Endothelial cell of umbilical vein (primary cell): ENCODE results near the gene HHIPL2. TPM values are rescaled to one million over a fixed set of nuclear protein-coding genes. Genes with fewer than 3 reads are reported as not detected.

Experiments
- BruUV-seq: library from RNA; stranded (reverse); fragments of 400-500 nt; replicated peaks from 2 replicates; lab custom pipeline; 2021; lab: Mats Ljungman, UMichigan
- CTCF ChIA-PET: fragments of 300-600, 350-600 bp; sonication (Branson Sonifier 250); formaldehyde crosslinking; loops from one replicate; lab custom pipeline; 2021; ENCODE audit warnings: antibody characterized with exemption, inconsistent platforms; lab: Charles Lee
- POLR2A ChIA-PET: fragments of 300-600, 350-600 bp; sonication (Branson Sonifier 250); formaldehyde crosslinking; loops from one replicate; lab custom pipeline; 2021; ENCODE audit warnings: antibody characterized with exemption, inconsistent platforms; lab: Charles Lee
- DNase-seq: peaks from one replicate; pipeline ENCODE4 v3.0.0-alpha.2; 2011; ENCODE audit warnings: low read depth, low spot score
- FAIRE-seq: peaks from 2 replicates; lab custom pipeline; 2011; peaks lifted over from hg19 to GRCh38; lab: Jason Lieb, UNC
- H2AFZ ChIP-seq: 2 replicates; pipeline ENCODE4 v1.6.0; 2012; ENCODE audit warnings: low read depth, low read length, control low read depth, inconsistent platforms
- H3K27ac ChIP-seq: 2 replicates; pipeline ENCODE4 v1.5.1; 2011; ENCODE audit warnings: low read depth, mild to moderate bottlenecking, control low read depth, low read length, moderate library complexity; ENCODE audit not compliant: insufficient read depth
- H3K27me3 ChIP-seq, 2 experiments: 2 replicates each; pipeline versions ENCODE4 v1.6.0 to v1.6.1; 2011; ENCODE audit warnings: low read length in 2 of 2, mixed read lengths in 1 of 2; ENCODE audit not compliant: control insufficient read depth in 2 of 2, insufficient read depth in 2 of 2
- H3K36me3 ChIP-seq, 2 experiments: 2 replicates in 1 of 2; 3 replicates in 1 of 2; pipeline ENCODE4 v1.5.1; 2011; ENCODE audit warnings: low read length in 2 of 2, mild to moderate bottlenecking in 1 of 2, moderate library complexity in 1 of 2; ENCODE audit not compliant: control insufficient read depth in 2 of 2, insufficient read depth in 2 of 2; ENCODE audit errors: extremely low read depth in 1 of 2
- H3K4me1 ChIP-seq: 3 replicates; pipeline ENCODE4 v1.5.1; 2011; ENCODE audit warnings: mild to moderate bottlenecking, low read length; ENCODE audit not compliant: control insufficient read depth, insufficient read depth; ENCODE audit errors: extremely low read depth
- H3K4me2 ChIP-seq: 2 replicates; pipeline ENCODE4 v1.6.1; 2011; ENCODE audit warnings: low read length, control low read depth, mixed read lengths; ENCODE audit not compliant: insufficient read depth
- H3K4me3 ChIP-seq, 3 experiments: fragments of 200-600 bp in 1 of 3; sonication (generic), shearing (Covaris generic) in 1 of 3; replicated peaks in 1 of 3; 2 replicates each; pipeline ENCODE4 v1.5.1; 2011 to 2016; ENCODE audit warnings: control low read depth in 3 of 3, low read length in 3 of 3, mild to moderate bottlenecking in 2 of 3, inconsistent platforms in 1 of 3, low read depth in 1 of 3, moderate library complexity in 1 of 3; ENCODE audit not compliant: insufficient read depth in 1 of 3
- H3K79me2 ChIP-seq: 2 replicates; pipeline ENCODE4 v1.6.0; 2012; ENCODE audit warnings: low read length, inconsistent platforms; ENCODE audit not compliant: control insufficient read depth, insufficient read depth
- H3K9ac ChIP-seq: replicated peaks from 2 replicates; pipeline ENCODE3; 2011; ENCODE audit warnings: low read length, control low read depth; ENCODE audit not compliant: insufficient read depth; ENCODE audit errors: extremely low read depth
- H3K9me1 ChIP-seq: replicated peaks from 3 replicates; pipeline ENCODE4 v1.6.0; 2011; ENCODE audit warnings: mild to moderate bottlenecking, low read length; ENCODE audit not compliant: control insufficient read depth, insufficient read depth; ENCODE audit errors: extremely low read depth
- H3K9me3 ChIP-seq: replicated peaks from 2 replicates; pipeline ENCODE4 v1.5.1; 2012; ENCODE audit warnings: low read length, inconsistent platforms; ENCODE audit not compliant: control insufficient read depth, insufficient read depth
- H4K20me1 ChIP-seq: replicated peaks from 2 replicates; pipeline ENCODE3; 2011; ENCODE audit warnings: mild to moderate bottlenecking, low read length; ENCODE audit not compliant: control insufficient read depth, insufficient read depth; ENCODE audit errors: extremely low read depth
- EZH2 ChIP-seq: IDR thresholded peaks from 2 replicates; pipeline ENCODE4 v1.6.1; 2012; ENCODE audit warnings: borderline replicate concordance, low read depth, mild to moderate bottlenecking, moderate library complexity, low read length, inconsistent platforms; ENCODE audit not compliant: severe bottlenecking
- FOS ChIP-seq: IDR thresholded peaks from 2 replicates; pipeline ENCODE4 v1.6.1; 2011; ENCODE audit warnings: mild to moderate bottlenecking, low read length, moderate library complexity, borderline replicate concordance; ENCODE audit not compliant: insufficient read depth
- GATA2 ChIP-seq: IDR thresholded peaks from 2 replicates; pipeline ENCODE4 v1.7.0; 2011; ENCODE audit warnings: low read depth, mild to moderate bottlenecking, moderate library complexity, mixed read lengths, low read length; ENCODE audit not compliant: insufficient read length, insufficient read depth
- JUN ChIP-seq: IDR thresholded peaks from 2 replicates; pipeline ENCODE4 v1.6.1; 2011; ENCODE audit warnings: borderline replicate concordance, low read depth; ENCODE audit not compliant: insufficient read length, insufficient read depth
- MYC ChIP-seq: IDR thresholded peaks from one replicate; pipeline ENCODE4 v1.6.1; 2011; ENCODE audit warnings: mild to moderate bottlenecking, low read depth, low read length
- POLR2A ChIP-seq: IDR thresholded peaks from 2 replicates; pipeline ENCODE4 v1.6.1; 2012; ENCODE audit warnings: low read depth, mild to moderate bottlenecking, control low read depth, low read length
- POLR2AphosphoS5 ChIP-seq: IDR thresholded peaks from 2 replicates; pipeline ENCODE4 v1.6.1; 2012; ENCODE audit warnings: low read depth, mild to moderate bottlenecking, control low read depth, low read length, moderate library complexity; ENCODE audit not compliant: insufficient read depth
- dilution Hi-C: fragments of 300-500 bp; cut with MboI; formaldehyde crosslinking; loops from one replicate; pipeline ENCODE4 v1.15.0; 2019; ENCODE audit warnings: low sequenced_read_pairs; ENCODE audit not compliant: extremely low pct_ligation_motif_present
- intact Hi-C: fragments of 100-400 bp; cut with micrococcal nuclease; formaldehyde crosslinking; loops from one replicate; pipeline ENCODE4 v1.10.0; 2022
- polyA plus RNA-seq, 4 experiments: library from polyadenylated mRNA; depleted of rRNA in 3 of 4; stranded (reverse) in 3 of 4; unstranded in 1 of 4; fragments of >200 nt; gene quantifications; 2 replicates each; pipeline versions ENCODE4 v1.2.1 to v1.2.3, GENCODE V29; 2011 to 2012; ENCODE audit warnings: missing spikeins in 1 of 4
- total RNA-seq: library from RNA; stranded (reverse); gene quantifications from 2 replicates; pipeline ENCODE4 v1.2.3, GENCODE V29; 2021
- TF ChIP-seq, protein P1 (sequence below): IDR thresholded peaks from 2 replicates; pipeline ENCODE4 v1.6.1; 2011; ENCODE audit not compliant: insufficient read depth, insufficient read length
- TF ChIP-seq, protein P2 (sequence below), 2 donors: IDR thresholded peaks; 1 replicate in 1 of 2; 2 replicates in 1 of 2; pipeline ENCODE4 v1.5.1; 2011; ENCODE audit warnings: low read length in 2 of 2, mild to moderate bottlenecking in 2 of 2, moderate library complexity in 2 of 2, control low read depth in 1 of 2, inconsistent platforms in 1 of 2, low read depth in 1 of 2; ENCODE audit not compliant: insufficient read depth in 1 of 2; ENCODE audit errors: extremely low read depth in 1 of 2

Gene HHIPL2
- total and polyA plus RNA-seq, 2 donors (not counting 3 experiments of a cell fraction or from before 2014, with no cell fraction given), result 0.03 TPM; not detected in 1

DNA sequence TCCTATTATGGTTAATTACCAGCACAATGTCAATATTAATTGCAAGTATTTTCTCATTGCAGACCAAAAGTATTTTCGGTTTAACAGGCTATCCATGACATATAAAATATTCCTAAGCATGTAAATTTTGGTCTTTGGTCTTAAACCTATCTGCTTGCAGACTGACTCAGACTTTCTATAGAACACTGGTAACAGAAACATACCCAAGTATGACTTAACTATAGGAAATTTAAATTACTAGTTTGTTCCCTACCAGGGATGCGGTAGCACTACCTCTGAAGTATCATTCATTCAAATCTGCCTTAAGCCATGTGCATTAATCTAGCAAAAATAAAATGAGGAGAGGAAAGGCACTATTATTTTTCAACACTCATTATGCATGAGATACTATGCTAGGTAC, 38.9 kb upstream of the HHIPL2 start:
- Histone ChIP-seq H3K4me3 (no peak overlapping the region), H3K79me2 (no peaks in the 10 kb centered on the region), H3K9me3 (no peaks in the 10 kb centered on the region), H4K20me1 (no peaks in the 10 kb centered on the region), H3K27me3 (no peaks in the 10 kb centered on the region), H3K9ac (no peak overlapping the region), H2AFZ (no peak overlapping the region), H3K4me2 (no peak overlapping the region), H3K27ac (no peak overlapping the region), H3K36me3 (no peaks in the 10 kb centered on the region), H3K4me1 (peaks cover 20% of the 10 kb centered on the region), H3K9me1 (no peaks in the 10 kb centered on the region)
- BruUV-seq, result no TSS peak
- dilution Hi-C loops, result no loop called here
- CTCF ChIA-PET, result no interaction called here
- intact Hi-C loops, result no loop called here
- no peak for FAIRE-seq
- TF ChIP-seq GATA2 (no peak), POLR2A (no peak), MYC (no peak), POLR2AphosphoS5 (no peak), EZH2 (no peak), JUN (no peak), FOS (no peak)
- TF ChIP-seq, protein P1, sequence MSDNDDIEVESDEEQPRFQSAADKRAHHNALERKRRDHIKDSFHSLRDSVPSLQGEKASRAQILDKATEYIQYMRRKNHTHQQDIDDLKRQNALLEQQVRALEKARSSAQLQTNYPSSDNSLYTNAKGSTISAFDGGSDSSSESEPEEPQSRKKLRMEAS, result no peak
- TF ChIP-seq, protein P2, sequence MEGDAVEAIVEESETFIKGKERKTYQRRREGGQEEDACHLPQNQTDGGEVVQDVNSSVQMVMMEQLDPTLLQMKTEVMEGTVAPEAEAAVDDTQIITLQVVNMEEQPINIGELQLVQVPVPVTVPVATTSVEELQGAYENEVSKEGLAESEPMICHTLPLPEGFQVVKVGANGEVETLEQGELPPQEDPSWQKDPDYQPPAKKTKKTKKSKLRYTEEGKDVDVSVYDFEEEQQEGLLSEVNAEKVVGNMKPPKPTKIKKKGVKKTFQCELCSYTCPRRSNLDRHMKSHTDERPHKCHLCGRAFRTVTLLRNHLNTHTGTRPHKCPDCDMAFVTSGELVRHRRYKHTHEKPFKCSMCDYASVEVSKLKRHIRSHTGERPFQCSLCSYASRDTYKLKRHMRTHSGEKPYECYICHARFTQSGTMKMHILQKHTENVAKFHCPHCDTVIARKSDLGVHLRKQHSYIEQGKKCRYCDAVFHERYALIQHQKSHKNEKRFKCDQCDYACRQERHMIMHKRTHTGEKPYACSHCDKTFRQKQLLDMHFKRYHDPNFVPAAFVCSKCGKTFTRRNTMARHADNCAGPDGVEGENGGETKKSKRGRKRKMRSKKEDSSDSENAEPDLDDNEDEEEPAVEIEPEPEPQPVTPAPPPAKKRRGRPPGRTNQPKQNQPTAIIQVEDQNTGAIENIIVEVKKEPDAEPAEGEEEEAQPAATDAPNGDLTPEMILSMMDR (IDR thresholded peaks at IDR 0.05; ENCODE audit: extremely low read depth in 1 of 2, insufficient read depth in 1 of 2, low read depth in 1 of 2, low read length in 2 of 2), result no peak
- POLR2A ChIA-PET, result no interaction called here
- no peak for DNase-seq
